ENCODE measurements around the gene ARL14. TPM values are rescaled to one million over a fixed set of nuclear protein-coding genes. Genes with fewer than 3 reads are reported as not detected.
A peak's percentile ranks its signal among the peaks of the same experiment; 100 is the strongest.
"Not testable (repeated sequence)": the region's sequence is repeated elsewhere in the genome, so short reads cannot be mapped to it uniquely, and the experiment has no call there.

The ARL14 gene
- total RNA-seq, 4 donors from 2014 or later: not detected

- no peak overlapping the region for H3K27ac ChIP-seq
- H3K36me3 ChIP-seq: no peaks in the 10 kb centered on the region
- H3K27me3 ChIP-seq: peaks cover 3% of the 10 kb centered on the region
- H3K4me1 ChIP-seq: no peaks in the 10 kb centered on the region
- ATAC-seq: no peak
- WGBS, 2 donors (ENCODE audit: low coverage in 1 of 2): 90 to 100% methylated on average over 1 of the region's 1 CpG
- H3K4me3 ChIP-seq: no peak overlapping the region
- no peak for TF ChIP-seq EP300 (IDR thresholded peaks at IDR 0.05)
- no peak for TF ChIP-seq POLR2A (IDR thresholded peaks at IDR 0.05)
- no peak for TF ChIP-seq CTCF (IDR thresholded peaks at IDR 0.05)
- TF ChIP-seq POLR2AphosphoS5 (IDR thresholded peaks at IDR 0.05): no peak
- no peaks in the 10 kb centered on the region for H3K9me3 ChIP-seq
These were observed 25.3 kb downstream of the ARL14 start for GRCh38 chr3:160702290-160702689.

- Histone ChIP-seq H3K27me3 (peaks cover 4% of the 10 kb centered on the region), H3K36me3 (no peaks in the 10 kb centered on the region), H3K4me1 (peaks cover 0 to 5% (median 0%) of the 10 kb centered on the region in 3 donors), H3K9me3 (no peaks in the 10 kb centered on the region), H3K27ac (no peak overlapping the region), H3K4me3 (no peak overlapping the region)
- ATAC-seq: no peak
- 88% methylated on average over 2 of the region's 2 CpGs; no CpG with 5 or more reads in 1 of the 2 donors for WGBS, 2 donors (ENCODE audit: low coverage in 1 of 2)
- TF ChIP-seq CTCF (IDR thresholded peaks at IDR 0.05): no peak
- no peak for TF ChIP-seq POLR2AphosphoS5 (IDR thresholded peaks at IDR 0.05)
- no peak for TF ChIP-seq POLR2A (IDR thresholded peaks at IDR 0.05)
- no peak for TF ChIP-seq EP300 (IDR thresholded peaks at IDR 0.05)
These were observed 27.0 kb downstream of the ARL14 start for GRCh38 chr3:160703974-160704373.

GRCh38 chr3:160707187-160707794 is 30.3 kb downstream of the ARL14 start:
- no peak for ATAC-seq
- peaks cover 0 to 5% (median 0%) of the 10 kb centered on the region in 3 donors for H3K4me1 ChIP-seq
- H3K4me3 ChIP-seq: no peak overlapping the region
- no peaks in the 10 kb centered on the region for H3K9me3 ChIP-seq
- no peak overlapping the region for H3K27ac ChIP-seq
- TF ChIP-seq POLR2AphosphoS5 (IDR thresholded peaks at IDR 0.05) (no peak), EP300 (IDR thresholded peaks at IDR 0.05) (no peak), CTCF (IDR thresholded peaks at IDR 0.05) (peak; percentile 44 to 70 (median 66))
- 22 to 23% methylated on average over 4 of the region's 4 CpGs for WGBS, 2 donors (ENCODE audit: low coverage in 1 of 2)
- H3K27me3 ChIP-seq: peaks cover 4% of the 10 kb centered on the region
- H3K36me3 ChIP-seq: no peaks in the 10 kb centered on the region

GRCh38 chr3:160709477-160710182 is 32.7 kb downstream of the ARL14 start:
- ATAC-seq: no peak
- Histone ChIP-seq H3K27me3 (peaks cover 4% of the 10 kb centered on the region), H3K9me3 (no peaks in the 10 kb centered on the region), H3K27ac (no peak overlapping the region), H3K4me3 (no peak overlapping the region), H3K36me3 (no peaks in the 10 kb centered on the region), H3K4me1 (peaks cover 0 to 5% (median 0%) of the 10 kb centered on the region in 3 donors)
- 89 to 100% methylated on average over 2 to 3 of the region's 3 CpGs for WGBS, 2 donors (ENCODE audit: low coverage in 1 of 2)
- no peak for TF ChIP-seq POLR2A (IDR thresholded peaks at IDR 0.05)
- TF ChIP-seq EP300 (IDR thresholded peaks at IDR 0.05): no peak
- no peak for TF ChIP-seq POLR2AphosphoS5 (IDR thresholded peaks at IDR 0.05)

- not testable (repeated sequence) for H3K4me1 ChIP-seq, ATAC-seq, H3K36me3 ChIP-seq, H3K9me3 ChIP-seq, H3K4me3 ChIP-seq, H3K27me3 ChIP-seq, H3K27ac ChIP-seq
- WGBS, 2 donors (ENCODE audit: low coverage in 1 of 2): 94 to 96% methylated on average over 3 of the region's 3 CpGs
These were observed 36.2 kb downstream of the ARL14 start for GRCh38 chr3:160713144-160713543.

- H3K4me3 ChIP-seq: no peak overlapping the region
- WGBS, 2 donors (ENCODE audit: low coverage in 1 of 2): 100% methylated on average over 1 of the region's 11 CpGs; no CpG with 5 or more reads in 1 of the 2 donors
- no peaks in the 10 kb centered on the region for H3K4me1 ChIP-seq
- H3K9me3 ChIP-seq: no peaks in the 10 kb centered on the region
- no peak overlapping the region for H3K27ac ChIP-seq
- H3K27me3 ChIP-seq: no peaks in the 10 kb centered on the region
- TF ChIP-seq EP300 (IDR thresholded peaks at IDR 0.05) (no peak), CTCF (IDR thresholded peaks at IDR 0.05) (no peak), POLR2A (IDR thresholded peaks at IDR 0.05) (no peak), POLR2AphosphoS5 (IDR thresholded peaks at IDR 0.05) (no peak)
- H3K36me3 ChIP-seq: no peaks in the 10 kb centered on the region
- ATAC-seq: no peak
These were observed 42.8 kb downstream of the ARL14 start for GRCh38 chr3:160719710-160720109.
